Sigmoid colon (tissue), 7 donors: ENCODE results near the gene LTBP1. TPM values are rescaled to one million over a fixed set of nuclear protein-coding genes. Genes with fewer than 3 reads are reported as not detected.

Experiments used
- DNase-seq: peaks from one replicate; pipeline ENCODE4 v3.0.0-alpha.2; 2019
- H3K27ac ChIP-seq, 4 donors: fragments of 200-600 bp; sonication (generic); one replicate each; pipeline ENCODE4 v1.5.1; 2016 to 2019; ENCODE audit warnings: mild to moderate bottlenecking in 1 of 4
- H3K27me3 ChIP-seq, 3 donors: fragments of 200-600 bp; sonication (generic); one replicate each; pipeline ENCODE4 v1.5.1; 2019; ENCODE audit warnings: mild to moderate bottlenecking in 1 of 3
- H3K36me3 ChIP-seq, 4 donors: fragments of 200-600 bp; sonication (generic); one replicate each; pipeline ENCODE4 v1.5.1; 2016 to 2019
- H3K4me1 ChIP-seq, 4 donors: fragments of 200-600 bp; sonication (generic); one replicate each; pipeline ENCODE4 v1.5.1; 2017 to 2019
- H3K4me3 ChIP-seq, 4 donors: fragments of 200-600 bp; sonication (generic); one replicate each; pipeline ENCODE4 v1.5.1; 2017 to 2019; ENCODE audit warnings: mild to moderate bottlenecking in 2 of 4, moderate library complexity in 1 of 4
- H3K9me3 ChIP-seq, 4 donors: fragments of 200-600 bp in 3 of 4; sonication (generic) in 3 of 4; one replicate each; pipeline versions ENCODE4 v1.5.1 to v1.6.1; 2013 to 2019
- EP300 ChIP-seq, 4 donors: sonication (generic); formaldehyde crosslinking; IDR thresholded peaks; one replicate each; pipeline ENCODE4 v1.6.1; 2017; ENCODE audit warnings: antibody characterized with exemption in 4 of 4
- POLR2A ChIP-seq, 2 donors: fragments of 450-650 bp; IDR thresholded peaks; one replicate each; pipeline ENCODE4 v1.6.1; 2016; ENCODE audit warnings: antibody characterized with exemption in 2 of 2, mild to moderate bottlenecking in 2 of 2, moderate library complexity in 2 of 2
- POLR2AphosphoS5 ChIP-seq, 4 donors: sonication (generic); formaldehyde crosslinking; IDR thresholded peaks; one replicate each; pipeline ENCODE4 v1.6.1; 2017; ENCODE audit warnings: antibody characterized with exemption in 4 of 4
- WGBS, 2 donors: extraction: QIAGEN DNeasy Blood & Tissue Kit; methylation state at CpG; one replicate each; pipeline ENCODE4 v1.1.7; 2013; 5-methylcytosine and 5-hydroxymethylcytosine counted together
- intact Hi-C: fragments of 100-400 bp; cut with DNase I; formaldehyde crosslinking; loops from one replicate; pipeline ENCODE4 v1.15.1; 2023
- polyA plus RNA-seq, 3 donors: library from polyadenylated mRNA; stranded (reverse); fragments of 200-250 nt; gene quantifications; one replicate each; pipeline ENCODE4 v1.2.3, GENCODE V29; 2013
- total RNA-seq, 4 donors: library from RNA; depleted of rRNA; stranded (reverse); fragments of >200 nt; gene quantifications; one replicate each; pipeline ENCODE4 v1.1.0, GENCODE V29; 2016
- TF ChIP-seq, protein P1 (sequence below), 4 experiments: fragments of 450-650 bp in 3 of 4; fragments of 200-600 bp in 1 of 4; IDR thresholded peaks; one replicate each; pipeline ENCODE4 v1.5.1; 2016 to 2019; ENCODE audit warnings: antibody characterized with exemption in 4 of 4, mild to moderate bottlenecking in 3 of 4, moderate library complexity in 2 of 4
- donor health status: healthy with polysubstance abuse.
- donor health status: Bipolar disorder and iron deficiency.
- donor health status: healthy.

The LTBP1 gene
- total and polyA plus RNA-seq, 7 donors, result 3.0 to 102 (median 34.2) TPM

DNA sequence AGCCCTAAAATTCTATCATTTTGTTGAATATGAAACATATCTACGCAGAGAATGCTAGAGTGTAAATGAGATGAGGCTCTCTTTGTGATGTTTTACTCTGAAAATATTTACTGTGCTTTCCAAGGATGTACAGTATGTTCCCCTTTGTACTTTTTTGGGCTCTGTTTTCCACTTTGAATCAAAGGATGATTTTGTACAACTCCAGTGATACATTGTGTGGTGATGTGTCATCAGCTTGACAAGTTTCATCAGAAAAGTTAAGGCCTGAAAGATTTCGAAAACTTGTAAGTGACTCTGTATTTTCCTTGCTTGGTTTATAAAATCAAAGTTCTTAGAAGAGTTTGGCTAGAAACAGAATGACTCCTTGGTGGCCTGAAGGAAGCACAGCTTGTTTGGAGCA lies 206.3 kb downstream of the LTBP1 start:
- intact Hi-C loops, result no loop called here
- H3K27me3 ChIP-seq, result no peaks in the 10 kb centered on the region
- no peak for DNase-seq
- no peak overlapping the region for H3K4me3 ChIP-seq
- WGBS, 2 donors, result 87 to 91% methylated on average over 2 of the region's 2 CpGs
- peak overlapping the region; percentile 17 to 69 (median 51) for H3K27ac ChIP-seq
- H3K9me3 ChIP-seq, result no peaks in the 10 kb centered on the region
- TF ChIP-seq POLR2AphosphoS5 (IDR thresholded peaks at IDR 0.05) (peak in 2 of 4 donors; percentile 8 to 14), POLR2A (IDR thresholded peaks at IDR 0.05) (no peak), EP300 (IDR thresholded peaks at IDR 0.05) (peak in 1 of 4 donors; percentile 31)
- TF ChIP-seq, protein P1, sequence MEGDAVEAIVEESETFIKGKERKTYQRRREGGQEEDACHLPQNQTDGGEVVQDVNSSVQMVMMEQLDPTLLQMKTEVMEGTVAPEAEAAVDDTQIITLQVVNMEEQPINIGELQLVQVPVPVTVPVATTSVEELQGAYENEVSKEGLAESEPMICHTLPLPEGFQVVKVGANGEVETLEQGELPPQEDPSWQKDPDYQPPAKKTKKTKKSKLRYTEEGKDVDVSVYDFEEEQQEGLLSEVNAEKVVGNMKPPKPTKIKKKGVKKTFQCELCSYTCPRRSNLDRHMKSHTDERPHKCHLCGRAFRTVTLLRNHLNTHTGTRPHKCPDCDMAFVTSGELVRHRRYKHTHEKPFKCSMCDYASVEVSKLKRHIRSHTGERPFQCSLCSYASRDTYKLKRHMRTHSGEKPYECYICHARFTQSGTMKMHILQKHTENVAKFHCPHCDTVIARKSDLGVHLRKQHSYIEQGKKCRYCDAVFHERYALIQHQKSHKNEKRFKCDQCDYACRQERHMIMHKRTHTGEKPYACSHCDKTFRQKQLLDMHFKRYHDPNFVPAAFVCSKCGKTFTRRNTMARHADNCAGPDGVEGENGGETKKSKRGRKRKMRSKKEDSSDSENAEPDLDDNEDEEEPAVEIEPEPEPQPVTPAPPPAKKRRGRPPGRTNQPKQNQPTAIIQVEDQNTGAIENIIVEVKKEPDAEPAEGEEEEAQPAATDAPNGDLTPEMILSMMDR (IDR thresholded peaks at IDR 0.05), result no peak
- H3K36me3 ChIP-seq, result no peaks in the 10 kb centered on the region
- peaks cover 0 to 43% (median 24%) of the 10 kb centered on the region in 4 donors for H3K4me1 ChIP-seq

DNA sequence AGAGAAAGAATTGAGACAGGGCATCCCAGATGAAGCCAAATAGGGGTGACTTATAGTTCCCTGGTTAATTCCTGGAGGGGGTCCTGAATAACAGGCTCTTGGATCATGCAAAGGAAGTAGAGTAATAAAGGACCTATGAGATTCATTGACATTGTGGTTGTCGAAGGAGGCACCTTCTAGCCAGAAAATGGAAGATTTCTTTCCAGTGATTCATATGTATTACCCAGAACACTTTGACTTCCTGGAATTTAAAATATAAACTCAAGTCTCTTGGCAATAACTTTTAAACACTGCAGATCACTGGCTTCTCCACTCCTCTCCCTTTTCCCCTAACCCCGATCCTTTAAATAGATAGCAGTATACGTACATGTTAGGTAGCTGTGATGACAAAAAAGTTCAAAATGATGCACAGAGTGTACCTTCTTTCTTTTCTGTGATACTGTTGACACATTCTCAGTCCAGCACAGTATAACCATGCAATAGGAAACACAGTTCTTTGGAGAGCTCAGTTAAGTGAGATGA lies 211.8 kb downstream of the LTBP1 start:
- peak overlapping the region; percentile 65 to 87 (median 84) for H3K27ac ChIP-seq
- H3K4me1 ChIP-seq, result peaks cover 0 to 45% (median 29%) of the 10 kb centered on the region in 4 donors
- H3K4me3 ChIP-seq, result no peak overlapping the region
- TF ChIP-seq, protein P1 (IDR thresholded peaks at IDR 0.05), result no peak
- TF ChIP-seq POLR2AphosphoS5 (IDR thresholded peaks at IDR 0.05), result peak in 3 of 4 donors; percentile 44 to 78 (median 75)
- peak; percentile 11 to 98 (median 71) for TF ChIP-seq EP300 (IDR thresholded peaks at IDR 0.05)
- no peak for TF ChIP-seq POLR2A (IDR thresholded peaks at IDR 0.05)
- H3K9me3 ChIP-seq, result no peaks in the 10 kb centered on the region
- DNase-seq, result no peak
- WGBS, 2 donors, result 72 to 85% methylated on average over 3 of the region's 3 CpGs
- intact Hi-C loops, result no loop called here
- no peaks in the 10 kb centered on the region for H3K36me3 ChIP-seq
- H3K27me3 ChIP-seq, result no peaks in the 10 kb centered on the region

DNA sequence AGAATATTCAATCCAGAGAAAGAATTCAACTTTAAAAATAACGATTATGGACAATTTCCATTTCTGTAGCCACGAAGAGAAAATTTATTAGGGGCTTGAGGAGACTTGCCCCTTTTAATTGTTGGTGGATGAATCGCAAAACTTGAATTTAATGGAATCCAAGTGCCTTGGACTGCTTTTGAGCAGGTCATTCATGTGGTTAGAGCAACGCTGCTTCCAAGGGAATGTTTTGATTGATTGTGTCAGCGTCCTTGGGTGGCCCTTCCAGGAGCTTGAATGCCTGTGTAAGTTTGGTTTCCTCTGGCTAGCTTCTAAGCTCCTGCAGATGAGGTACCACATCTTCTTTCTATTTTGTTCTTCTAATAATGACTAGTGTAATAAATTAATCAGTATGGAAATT lies 213.4 kb downstream of the LTBP1 start:
- intact Hi-C loops, result no loop called here
- H3K27ac ChIP-seq, result peak overlapping the region in 3 of 4 donors; percentile 82 to 87 (median 86)
- WGBS, 2 donors, result 90 to 91% methylated on average over 5 of the region's 5 CpGs
- no peaks in the 10 kb centered on the region for H3K36me3 ChIP-seq
- peaks cover 0 to 41% (median 23%) of the 10 kb centered on the region in 4 donors for H3K4me1 ChIP-seq
- DNase-seq, result no peak
- H3K27me3 ChIP-seq, result no peaks in the 10 kb centered on the region
- H3K9me3 ChIP-seq, result no peaks in the 10 kb centered on the region
- TF ChIP-seq, protein P1 (IDR thresholded peaks at IDR 0.05), result no peak
- TF ChIP-seq EP300 (IDR thresholded peaks at IDR 0.05) (no peak), POLR2A (IDR thresholded peaks at IDR 0.05) (no peak), POLR2AphosphoS5 (IDR thresholded peaks at IDR 0.05) (no peak)
- no peak overlapping the region for H3K4me3 ChIP-seq

DNA sequence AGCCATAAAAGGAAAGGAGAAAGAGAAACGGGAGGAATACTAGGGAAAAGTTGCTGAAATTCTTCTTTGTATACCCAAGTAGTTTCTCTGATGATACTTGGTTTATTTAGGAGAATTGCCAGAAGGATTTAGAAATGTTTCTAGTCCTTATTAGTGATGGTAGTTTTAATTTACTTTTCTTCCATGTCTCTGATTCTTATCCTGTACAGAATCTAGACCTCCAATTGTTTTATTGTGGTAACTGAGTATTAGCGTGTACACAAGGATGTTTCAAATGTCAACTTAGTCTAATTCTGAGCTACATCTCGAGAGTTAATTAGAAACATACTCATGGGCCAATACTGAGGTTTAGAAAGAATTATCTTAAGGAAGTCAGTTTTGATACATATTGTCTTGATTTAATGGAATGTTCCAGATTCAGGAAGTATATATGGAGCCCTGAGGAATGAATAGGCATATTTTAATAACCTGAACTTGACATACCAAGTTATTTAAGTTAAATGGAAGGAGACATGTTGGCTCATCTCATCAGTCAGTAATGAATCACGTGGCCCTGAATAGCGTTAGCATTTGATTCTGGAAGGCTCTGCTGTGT lies 219.6 kb downstream of the LTBP1 start:
- no peaks in the 10 kb centered on the region for H3K9me3 ChIP-seq
- 63% methylated on average over 5 of the region's 5 CpGs for WGBS, 2 donors
- no peak overlapping the region for H3K4me3 ChIP-seq
- H3K4me1 ChIP-seq, result peaks cover 0 to 47% (median 26%) of the 10 kb centered on the region in 4 donors
- H3K27me3 ChIP-seq, result no peaks in the 10 kb centered on the region
- H3K36me3 ChIP-seq, result no peaks in the 10 kb centered on the region
- no peak for TF ChIP-seq POLR2AphosphoS5 (IDR thresholded peaks at IDR 0.05)
- H3K27ac ChIP-seq, result no peak overlapping the region
- DNase-seq, result no peak
- intact Hi-C loops, result no loop called here

DNA sequence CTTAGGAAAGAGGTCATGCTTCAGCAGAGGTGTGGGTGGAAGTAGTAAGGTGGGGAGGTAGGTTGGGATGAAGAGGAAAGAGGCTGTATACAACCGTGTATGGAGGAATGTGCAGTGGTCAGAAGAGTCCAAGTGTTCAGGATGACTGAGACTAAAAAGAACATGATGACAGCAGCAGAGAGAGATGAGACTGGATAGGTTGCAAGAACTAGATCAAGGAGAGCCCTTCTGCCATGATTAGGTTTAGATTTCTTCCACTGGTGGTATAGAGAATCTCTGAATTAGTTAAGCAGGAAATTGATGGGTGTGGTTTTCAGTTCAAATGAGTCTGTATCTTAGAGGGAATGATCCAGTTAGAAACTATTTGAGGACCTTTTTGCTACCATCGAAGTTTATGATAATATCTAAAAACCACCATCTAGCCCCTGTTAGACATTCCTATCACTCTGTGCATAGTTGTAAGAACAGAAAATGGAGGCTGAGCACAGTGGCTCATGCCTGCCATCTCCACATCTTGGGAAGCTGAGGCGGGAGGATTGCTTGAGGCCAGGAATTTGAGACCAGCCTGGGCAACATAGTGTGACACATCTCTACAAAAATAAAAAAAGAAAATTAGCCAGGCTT lies 221.0 kb downstream of the LTBP1 start:
- H3K36me3 ChIP-seq, result no peaks in the 10 kb centered on the region
- no peaks in the 10 kb centered on the region for H3K9me3 ChIP-seq
- 51 to 84% methylated on average over 3 of the region's 3 CpGs for WGBS, 2 donors
- TF ChIP-seq POLR2AphosphoS5 (IDR thresholded peaks at IDR 0.05) (no peak), EP300 (IDR thresholded peaks at IDR 0.05) (no peak), POLR2A (IDR thresholded peaks at IDR 0.05) (no peak)
- TF ChIP-seq, protein P1 (IDR thresholded peaks at IDR 0.05), result no peak
- H3K4me1 ChIP-seq, result peaks cover 0 to 47% (median 26%) of the 10 kb centered on the region in 4 donors
- no peak overlapping the region for H3K4me3 ChIP-seq
- H3K27me3 ChIP-seq, result no peaks in the 10 kb centered on the region
- DNase-seq, result no peak
- no peak overlapping the region for H3K27ac ChIP-seq
- intact Hi-C loops, result no loop called here
